GM10248 (cell line): ENCODE results near the gene OOEP.

ENCODE experiments used
- CTCF ChIA-PET: fragments of 300-600 bp; sonication (Branson Sonifier 250); formaldehyde crosslinking; extraction: SDS; loops from one replicate; lab custom pipeline; 2021; ENCODE audit warnings: antibody characterized with exemption; lab: Yijun Ruan, JAX
- POLR2A ChIA-PET: fragments of 350-650 bp; sonication (Branson Sonifier 250); formaldehyde crosslinking; extraction: SDS; loops from one replicate; lab custom pipeline; 2020; ENCODE audit warnings: antibody characterized with exemption; lab: Yijun Ruan, JAX
- DNase-seq: peaks from one replicate; pipeline ENCODE4 v3.0.0; 2012; ENCODE audit errors: extremely low spot score
- CTCF ChIP-seq: IDR thresholded peaks from 2 replicates; pipeline ENCODE4 v1.5.1; 2012; ENCODE audit warnings: mild to moderate bottlenecking, low read depth; ENCODE audit errors: extremely low read depth, missing control alignments, control extremely low read depth

Gene OOEP

DNA sequence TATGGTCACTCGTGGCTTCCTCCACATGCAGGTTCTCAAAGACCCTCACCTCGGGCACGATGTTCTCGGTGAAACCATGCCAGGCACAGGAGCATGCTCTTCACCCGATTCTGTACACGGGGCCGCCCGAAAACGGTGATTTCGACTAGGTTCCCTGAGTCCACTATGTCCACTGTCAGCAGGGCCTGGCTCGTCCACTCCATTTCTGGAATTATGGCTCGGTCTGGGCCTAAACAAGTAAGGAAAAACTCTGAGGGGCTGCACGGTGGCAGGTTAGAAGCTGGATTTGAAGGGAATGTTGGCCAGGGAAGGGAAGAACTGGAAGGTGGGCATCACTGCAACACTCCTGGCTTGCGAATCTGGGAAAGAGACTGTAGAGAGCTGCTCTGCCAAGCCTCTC lies 540 bp downstream of the OOEP start:
- TF ChIP-seq CTCF, result no peak
- CTCF ChIA-PET, result interaction anchor here (0.7 to 1.2 kb wide), 2 partner anchors 19 to 20 kb away, joined by 3 to 5 read pairs; no protein-coding TSS in a partner anchor
- POLR2A ChIA-PET, result no interaction called here
- DNase-seq, result no peak

DNA sequence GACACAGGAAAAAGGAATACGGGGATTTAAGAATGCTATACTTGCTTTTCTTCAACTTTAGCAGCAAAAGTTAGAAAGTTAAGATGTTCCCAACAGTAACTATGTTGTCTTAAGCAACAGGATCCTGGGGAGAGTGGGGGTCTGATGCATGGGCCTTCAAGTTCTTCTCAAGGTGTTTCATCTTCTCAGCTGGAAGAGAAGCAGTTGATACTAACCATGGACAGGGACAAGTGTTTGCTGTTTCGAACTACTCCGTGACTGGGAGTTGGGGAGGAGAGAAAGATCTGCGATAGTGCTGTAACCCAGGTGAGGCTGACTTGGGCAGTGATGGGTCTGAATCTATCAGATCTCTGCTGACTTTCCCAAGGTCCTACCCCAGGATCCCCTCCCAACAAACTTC lies 1.0 kb downstream of the OOEP start:
- ChIA-PET CTCF (interaction anchor here (0.7 to 1.4 kb wide), 4 partner anchors 12 to 30 kb away, joined by 3 to 5 read pairs (median 4); no protein-coding TSS in a partner anchor), POLR2A (no interaction called here)
- DNase-seq, result no peak
- TF ChIP-seq CTCF, result no peak

- ChIA-PET CTCF (interaction anchor here (0.9 to 1.4 kb wide), 2 partner anchors 13 to 29 kb away, joined by 3 to 4 read pairs; no protein-coding TSS in a partner anchor), POLR2A (no interaction called here)
- no peak for TF ChIP-seq CTCF
- no peak for DNase-seq
These were observed 1.8 kb downstream of the OOEP start for GRCh38 chr6:73367761-73368355.

DNA sequence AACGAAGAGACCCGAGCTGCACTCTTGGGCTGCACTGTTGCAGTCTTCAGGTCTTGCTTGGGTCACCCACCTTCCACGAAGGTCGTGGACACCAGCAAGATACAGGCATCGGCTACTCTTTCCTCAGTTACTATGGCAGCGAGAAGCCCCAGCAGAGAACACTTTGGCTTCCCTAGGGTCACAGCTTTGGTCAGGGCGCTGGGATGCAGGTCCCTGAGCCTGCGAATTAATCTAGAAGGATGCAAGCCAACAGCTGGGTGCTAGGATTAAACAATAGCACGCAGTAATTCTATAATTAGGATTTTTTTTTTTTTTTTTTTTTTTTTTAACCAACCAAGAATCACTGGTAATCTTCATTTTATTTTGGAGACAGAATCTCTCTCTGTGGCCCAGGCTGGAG lies 5.1 kb downstream of the OOEP start:
- DNase-seq, result no peak
- TF ChIP-seq CTCF, result no peak
- CTCF ChIA-PET, result interaction anchor here (0.9 to 1.2 kb wide), 4 partner anchors 13 to 79 kb away, joined by 3 to 4 read pairs (median 3); no protein-coding TSS in a partner anchor
- POLR2A ChIA-PET, result no interaction called here

- CTCF ChIA-PET, result no interaction called here
These were observed 5.6 kb downstream of the OOEP start for GRCh38 chr6:73364121-73364520.

GRCh38 chr6:73363537-73363875 lies 6.2 kb downstream of the OOEP start:
- no peak for DNase-seq
- ChIA-PET CTCF (no interaction called here), POLR2A (no interaction called here)
- TF ChIP-seq CTCF, result no peak

More at GRCh38 chr6:73364121-73364520, 5.6 kb downstream of the OOEP start:
- POLR2A ChIA-PET, result no interaction called here
- no peak for TF ChIP-seq CTCF
- DNase-seq, result no peak
